HEK293 (cell line): ENCODE measurements around the gene CSNK1E.
A peak's percentile ranks its signal among the peaks of the same experiment; 100 is the strongest.

Experiments used
- CTCF ChIA-PET: fragments of 350-600 bp; formaldehyde crosslinking; extraction: SDS; loops from one replicate; lab custom pipeline; 2021; ENCODE audit warnings: antibody characterized with exemption; lab: Yijun Ruan, JAX
- POLR2A ChIA-PET: fragments of 300-600 bp; formaldehyde crosslinking; extraction: SDS; loops from one replicate; lab custom pipeline; 2020; ENCODE audit warnings: antibody characterized with exemption, inconsistent platforms; lab: Yijun Ruan, JAX
- H3K27ac ChIP-seq: fragments of 200-500 bp; sonication (Bioruptor generic); 2 replicates; pipeline ENCODE4 v1.5.1; 2014; ENCODE audit warnings: low read depth, low read length, control low read depth, inconsistent platforms; ENCODE audit errors: extremely low read depth
- H3K36me3 ChIP-seq, 2 experiments: fragments of 200-500 bp in 1 of 2; sonication (Bioruptor generic) in 1 of 2; 1 replicate in 1 of 2; 2 replicates in 1 of 2; pipeline ENCODE4 v1.5.1; 2014 to 2017; ENCODE audit warnings: inconsistent platforms in 2 of 2, low read length in 2 of 2; ENCODE audit not compliant: control insufficient read depth in 2 of 2, insufficient read depth in 1 of 2
- H3K4me1 ChIP-seq: fragments of 200-500 bp; sonication (Bioruptor generic); 2 replicates; pipeline ENCODE4 v1.5.1; 2014; ENCODE audit warnings: mild to moderate bottlenecking, low read length, inconsistent platforms; ENCODE audit not compliant: control insufficient read depth, insufficient read depth
- H3K4me3 ChIP-seq: 2 replicates; pipeline ENCODE4 v1.5.1; 2011; ENCODE audit warnings: low read depth, mild to moderate bottlenecking, control low read depth, low read length, moderate library complexity
- H3K9me3 ChIP-seq: fragments of 200-500 bp; sonication (Bioruptor generic); 2 replicates; pipeline ENCODE4 v1.5.1; 2014; ENCODE audit warnings: low read depth, low read length, inconsistent platforms; ENCODE audit not compliant: control insufficient read depth, insufficient read depth
- CTCF ChIP-seq: fragments of 450-650 bp; formaldehyde crosslinking; IDR thresholded peaks from 2 replicates; pipeline ENCODE4 v1.5.1; 2016; ENCODE audit warnings: missing biosample characterization, missing genetic modification characterization
- GLIS2 ChIP-seq: fragments of 450-650 bp; formaldehyde crosslinking; IDR thresholded peaks from 2 replicates; pipeline ENCODE4 v1.5.1; 2016; ENCODE audit warnings: missing biosample characterization, missing genetic modification characterization
- HIC1 ChIP-seq: fragments of 450-650 bp; formaldehyde crosslinking; IDR thresholded peaks from 2 replicates; pipeline ENCODE4 v1.5.1; 2016; ENCODE audit warnings: missing biosample characterization, missing genetic modification characterization
- KLF16 ChIP-seq: fragments of 450-650 bp; formaldehyde crosslinking; IDR thresholded peaks from 2 replicates; pipeline ENCODE4 v1.5.1; 2017; ENCODE audit warnings: missing biosample characterization, missing genetic modification characterization
- PRDM2 ChIP-seq: fragments of 450-650 bp; formaldehyde crosslinking; IDR thresholded peaks from 2 replicates; pipeline ENCODE4 v1.5.1; 2016; ENCODE audit warnings: missing biosample characterization, missing genetic modification characterization, borderline replicate concordance
- TSHZ1 ChIP-seq: fragments of 450-650 bp; formaldehyde crosslinking; IDR thresholded peaks from 2 replicates; pipeline ENCODE4 v1.5.1; 2016; ENCODE audit warnings: missing biosample characterization, missing genetic modification characterization, borderline replicate concordance
- ZFHX2 ChIP-seq: fragments of 450-650 bp; formaldehyde crosslinking; conservative IDR thresholded peaks from 2 replicates; pipeline ENCODE4 v1.5.1; 2016; ENCODE audit warnings: missing biosample characterization, missing genetic modification characterization
- ZNF184 ChIP-seq: fragments of 450-650 bp; IDR thresholded peaks from 2 replicates; pipeline ENCODE4 v1.5.1; 2018; ENCODE audit warnings: missing biosample characterization, mild to moderate bottlenecking, missing genetic modification characterization
- ZNF202 ChIP-seq: fragments of 450-650 bp; formaldehyde crosslinking; IDR thresholded peaks from 2 replicates; pipeline ENCODE4 v1.5.1; 2016; ENCODE audit warnings: missing biosample characterization, missing genetic modification characterization, borderline replicate concordance
- ZNF350 ChIP-seq: fragments of 450-650 bp; formaldehyde crosslinking; IDR thresholded peaks from 2 replicates; pipeline ENCODE4 v1.5.0; 2017; ENCODE audit warnings: missing biosample characterization, mild to moderate bottlenecking, missing genetic modification characterization
- ZNF426 ChIP-seq: fragments of 450-650 bp; formaldehyde crosslinking; IDR thresholded peaks from 2 replicates; pipeline ENCODE4 v1.5.1; 2017; ENCODE audit warnings: missing biosample characterization, missing genetic modification characterization, mild to moderate bottlenecking, inconsistent platforms, moderate library complexity
- ZNF513 ChIP-seq: fragments of 450-650 bp; IDR thresholded peaks from 2 replicates; pipeline ENCODE4 v1.5.1; 2018; ENCODE audit warnings: missing biosample characterization, missing genetic modification characterization
- ZNF529 ChIP-seq: fragments of 450-650 bp; formaldehyde crosslinking; IDR thresholded peaks from 2 replicates; pipeline ENCODE4 v1.5.1; 2017; ENCODE audit warnings: missing genetic modification characterization, missing biosample characterization; ENCODE audit not compliant: insufficient replicate concordance
- ZNF544 ChIP-seq: fragments of 450-650 bp; formaldehyde crosslinking; IDR thresholded peaks from 2 replicates; pipeline ENCODE4 v1.5.0; 2017; ENCODE audit warnings: missing biosample characterization, missing genetic modification characterization
- ZNF580 ChIP-seq: fragments of 450-650 bp; formaldehyde crosslinking; IDR thresholded peaks from 2 replicates; pipeline ENCODE4 v1.5.1; 2016; ENCODE audit warnings: missing biosample characterization, missing genetic modification characterization
- ZNF600 ChIP-seq: fragments of 450-650 bp; formaldehyde crosslinking; IDR thresholded peaks from 2 replicates; pipeline ENCODE4 v1.5.1; 2016; ENCODE audit warnings: missing biosample characterization, missing genetic modification characterization
- ZNF626 ChIP-seq: fragments of 450-650 bp; sonication (Bioruptor Pico); formaldehyde crosslinking; IDR thresholded peaks from 2 replicates; pipeline ENCODE4 v1.5.1; 2018; ENCODE audit warnings: missing biosample characterization, missing genetic modification characterization, inconsistent platforms
- ZNF677 ChIP-seq: fragments of 450-650 bp; IDR thresholded peaks from 2 replicates; pipeline ENCODE4 v1.5.0; 2018; ENCODE audit warnings: missing biosample characterization, mild to moderate bottlenecking, missing genetic modification characterization, moderate library complexity
- ZXDB ChIP-seq: fragments of 450-650 bp; formaldehyde crosslinking; IDR thresholded peaks from 2 replicates; pipeline ENCODE4 v1.5.1; 2016; ENCODE audit warnings: missing biosample characterization, missing genetic modification characterization

Gene CSNK1E

GRCh38 chr22:38298312-38299005, 18.8 kb downstream of the CSNK1E start:
- no peak overlapping the region for H3K4me3 ChIP-seq
- no peak overlapping the region for H3K27ac ChIP-seq
- POLR2A ChIA-PET, result interaction anchor here (1.2 kb wide), 1 partner anchor 8 kb away, joined by 3 read pairs; no protein-coding TSS in a partner anchor
- CTCF ChIA-PET, result interaction anchor here (0.6 to 2.2 kb wide), 8 partner anchors 8 to 588 kb away, joined by 3 to 6 read pairs (median 4); no protein-coding TSS in a partner anchor
- no peaks in the 10 kb centered on the region for H3K9me3 ChIP-seq
- H3K36me3 ChIP-seq, result peaks cover 44 to 100% of the 10 kb centered on the region in 2 experiments
- H3K4me1 ChIP-seq, result no peaks in the 10 kb centered on the region
- no peak for TF ChIP-seq ZXDB
- no peak for TF ChIP-seq ZNF202 (tag by site-specific recombination)
- no peak for TF ChIP-seq ZNF677 (tag by site-specific recombination)
- no peak for TF ChIP-seq TSHZ1 (tag by site-specific recombination)
- no peak for TF ChIP-seq ZNF626 (tag by site-specific recombination)
- peak; percentile 58; the same call in 1 of the 2 replicates for TF ChIP-seq HIC1 (tag by site-specific recombination)
- no peak for TF ChIP-seq ZNF426 (tag by site-specific recombination)
- TF ChIP-seq PRDM2 (tag by site-specific recombination), result no peak
- TF ChIP-seq ZNF184 (tag by site-specific recombination), result no peak
- no peak for TF ChIP-seq ZNF350 (tag by site-specific recombination)
- no peak for TF ChIP-seq KLF16 (tag by site-specific recombination)
- TF ChIP-seq GLIS2 (tag by site-specific recombination), result 0 out of 2 replicates have a peak, but pooled peaks have one; percentile 31
- no peak for TF ChIP-seq ZNF580 (tag by site-specific recombination)
- TF ChIP-seq CTCF (tag by site-specific recombination), result peak; percentile 59
- TF ChIP-seq ZNF544 (tag by site-specific recombination), result no peak
- no peak for TF ChIP-seq ZFHX2 (tag by site-specific recombination)
- 0 out of 2 replicates have a peak, but pooled peaks have one; percentile 35 for TF ChIP-seq ZNF600 (tag by site-specific recombination)
- no peak for TF ChIP-seq ZNF513 (tag by site-specific recombination)
- no peak for TF ChIP-seq ZNF529
